ENCODE data around the gene ERF. TPM values are rescaled to one million over a fixed set of nuclear protein-coding genes. Genes with fewer than 3 reads are reported as not detected.

ERF gene
- polyA plus RNA-seq, 1 donor from 2014 or later: 3.8 TPM

DNA sequence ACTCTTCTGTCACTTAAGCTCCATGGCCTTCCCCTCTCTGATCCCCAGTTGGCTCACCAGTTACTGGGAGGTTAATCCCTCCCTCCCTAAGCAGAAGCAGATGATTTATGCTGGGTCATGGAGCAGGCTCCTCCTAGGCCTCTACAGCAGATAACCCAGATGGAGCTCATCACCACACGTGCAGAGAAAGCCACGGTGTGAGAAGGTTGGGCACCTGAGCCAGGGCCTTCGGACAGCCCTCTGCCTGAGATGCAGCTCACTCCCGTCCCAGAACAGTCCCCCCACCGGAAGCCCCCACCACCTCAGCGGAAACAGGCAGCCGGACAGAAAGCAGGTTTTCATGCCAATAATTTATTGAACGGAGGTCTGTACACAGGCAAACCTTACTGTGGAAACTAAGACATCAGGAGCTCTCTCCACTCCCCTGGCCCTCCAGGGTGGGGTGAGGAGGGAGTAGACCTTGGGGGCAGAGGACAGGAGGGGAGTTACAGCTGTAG lies 25.0 kb downstream of the ERF start:
- Histone ChIP-seq H3K36me3 (ENCODE audit: insufficient read depth, low read length) (no peaks in the 10 kb centered on the region), H3K9me3 (ENCODE audit: low read length) (no peaks in the 10 kb centered on the region), H2AFZ (ENCODE audit: low read depth, low read length) (no peak overlapping the region), H3K4me2 (ENCODE audit: low read length) (no peak overlapping the region), H3K9me2 (ENCODE audit: insufficient read depth, low read length) (no peaks in the 10 kb centered on the region), H3K27me3 (ENCODE audit: insufficient read depth, low read depth, low read length) (no peaks in the 10 kb centered on the region), H3K27ac (ENCODE audit: low read length) (no peak overlapping the region), H3K79me2 (replicated peaks; ENCODE audit: insufficient read depth, low read length) (no peaks in the 10 kb centered on the region), H4K20me1 (ENCODE audit: insufficient read depth) (no peaks in the 10 kb centered on the region), H3F3A (ENCODE audit: insufficient read depth, low read length, poor library complexity, severe bottlenecking) (no peaks in the 10 kb centered on the region), H3K9ac (ENCODE audit: low read length) (no peak overlapping the region), H3K4me3 (ENCODE audit: low read length) (no peak overlapping the region)
- TF ChIP-seq EZH2 (IDR thresholded peaks at IDR 0.05; ENCODE audit: borderline replicate concordance, insufficient read depth, low read length, poor library complexity, severe bottlenecking): no peak
- no peak for TF ChIP-seq EP300 (conservative IDR thresholded peaks at IDR 0.05; ENCODE audit: poor library complexity, severe bottlenecking)
- TF ChIP-seq MXI1 (conservative IDR thresholded peaks at IDR 0.05; ENCODE audit: poor library complexity, severe bottlenecking): no peak
- TF ChIP-seq RAD21 (conservative IDR thresholded peaks at IDR 0.05): no peak
- TF ChIP-seq POLR2AphosphoS5 (IDR thresholded peaks at IDR 0.05): no peak
- no peak for TF ChIP-seq CTCF (IDR thresholded peaks at IDR 0.05; ENCODE audit: poor library complexity, severe bottlenecking)
- TF ChIP-seq REST (IDR thresholded peaks at IDR 0.05; ENCODE audit: borderline replicate concordance): no peak
- TF ChIP-seq TAF1 (IDR thresholded peaks at IDR 0.05; ENCODE audit: low read depth): no peak

- no peak overlapping the region for H3K9ac ChIP-seq (ENCODE audit: low read length)
- no peaks in the 10 kb centered on the region for H3K36me3 ChIP-seq (ENCODE audit: insufficient read depth, low read length)
- no peak overlapping the region for H2AFZ ChIP-seq (ENCODE audit: low read depth, low read length)
- no peak overlapping the region for H3K27ac ChIP-seq (ENCODE audit: low read length)
- no peak for TF ChIP-seq REST (IDR thresholded peaks at IDR 0.05; ENCODE audit: borderline replicate concordance)
- TF ChIP-seq CTCF (IDR thresholded peaks at IDR 0.05; ENCODE audit: poor library complexity, severe bottlenecking): no peak
- no peak overlapping the region for H3K4me2 ChIP-seq (ENCODE audit: low read length)
- H3K9me3 ChIP-seq (ENCODE audit: low read length): no peaks in the 10 kb centered on the region
- H3K4me3 ChIP-seq (ENCODE audit: low read length): no peak overlapping the region
- H3K79me2 ChIP-seq (replicated peaks; ENCODE audit: insufficient read depth, low read length): no peaks in the 10 kb centered on the region
- no peaks in the 10 kb centered on the region for H3K27me3 ChIP-seq (ENCODE audit: insufficient read depth, low read depth, low read length)
- H3F3A ChIP-seq (ENCODE audit: insufficient read depth, low read length, poor library complexity, severe bottlenecking): no peaks in the 10 kb centered on the region
- H4K20me1 ChIP-seq (ENCODE audit: insufficient read depth): no peaks in the 10 kb centered on the region
- H3K9me2 ChIP-seq (ENCODE audit: insufficient read depth, low read length): no peaks in the 10 kb centered on the region
These were observed 25.6 kb downstream of the ERF start for GRCh38 chr19:42229301-42229854.
